ENCODE measurements around the gene LRRK2.

GRCh38 chr12:40248585-40249297 lies 23.9 kb downstream of the LRRK2 start:
- no peak for TF ChIP-seq ARNTL (CRISPR knock-in tag; IDR thresholded peaks at IDR 0.05; ENCODE audit: borderline replicate concordance, low read depth)
- no peak for TF ChIP-seq ZFP30 (CRISPR knock-in tag; IDR thresholded peaks at IDR 0.05)
- TF ChIP-seq OSR1 (CRISPR knock-in tag; IDR thresholded peaks at IDR 0.05) = no peak
- no peak for TF ChIP-seq ISL1 (CRISPR knock-in tag; IDR thresholded peaks at IDR 0.05)
- TF ChIP-seq, protein P1, sequence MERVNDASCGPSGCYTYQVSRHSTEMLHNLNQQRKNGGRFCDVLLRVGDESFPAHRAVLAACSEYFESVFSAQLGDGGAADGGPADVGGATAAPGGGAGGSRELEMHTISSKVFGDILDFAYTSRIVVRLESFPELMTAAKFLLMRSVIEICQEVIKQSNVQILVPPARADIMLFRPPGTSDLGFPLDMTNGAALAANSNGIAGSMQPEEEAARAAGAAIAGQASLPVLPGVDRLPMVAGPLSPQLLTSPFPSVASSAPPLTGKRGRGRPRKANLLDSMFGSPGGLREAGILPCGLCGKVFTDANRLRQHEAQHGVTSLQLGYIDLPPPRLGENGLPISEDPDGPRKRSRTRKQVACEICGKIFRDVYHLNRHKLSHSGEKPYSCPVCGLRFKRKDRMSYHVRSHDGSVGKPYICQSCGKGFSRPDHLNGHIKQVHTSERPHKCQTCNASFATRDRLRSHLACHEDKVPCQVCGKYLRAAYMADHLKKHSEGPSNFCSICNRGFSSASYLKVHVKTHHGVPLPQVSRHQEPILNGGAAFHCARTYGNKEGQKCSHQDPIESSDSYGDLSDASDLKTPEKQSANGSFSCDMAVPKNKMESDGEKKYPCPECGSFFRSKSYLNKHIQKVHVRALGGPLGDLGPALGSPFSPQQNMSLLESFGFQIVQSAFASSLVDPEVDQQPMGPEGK (CRISPR knock-in tag; IDR thresholded peaks at IDR 0.05; ENCODE audit: borderline replicate concordance) = no peak
- TF ChIP-seq RARB (CRISPR knock-in tag; IDR thresholded peaks at IDR 0.05) = no peak
- TF ChIP-seq CREB5 (CRISPR knock-in tag; IDR thresholded peaks at IDR 0.05; ENCODE audit: low read depth) = no peak
- TF ChIP-seq CSDC2 (CRISPR knock-in tag; IDR thresholded peaks at IDR 0.05) = no peak
